Astrocyte (in vitro differentiated cells and primary cell): Measurements from ENCODE around the gene TMEM203. TPM values are rescaled to one million over a fixed set of nuclear protein-coding genes. Genes with fewer than 3 reads are reported as not detected.

Experiments
- DNase-seq: peaks from one replicate; pipeline ENCODE4 v3.0.0-alpha.2; 2010; ENCODE audit warnings: low read depth
- FAIRE-seq: peaks from 2 replicates; lab custom pipeline; 2011; peaks lifted over from hg19 to GRCh38; lab: Jason Lieb, UNC
- H2AFZ ChIP-seq: 2 replicates; pipeline ENCODE4 v1.6.0; 2012; ENCODE audit warnings: low read depth, low read length, inconsistent platforms
- H3K27ac ChIP-seq: 2 replicates; pipeline ENCODE4 v1.5.1; 2011; ENCODE audit warnings: low read depth, low read length, inconsistent platforms
- H3K27me3 ChIP-seq: 2 replicates; pipeline ENCODE4 v1.6.0; 2011; ENCODE audit warnings: low read length, inconsistent platforms; ENCODE audit not compliant: insufficient read depth
- H3K36me3 ChIP-seq: 2 replicates; pipeline ENCODE4 v1.5.1; 2011; ENCODE audit warnings: low read length, inconsistent platforms; ENCODE audit not compliant: insufficient read depth
- H3K4me1 ChIP-seq: 2 replicates; pipeline ENCODE4 v1.5.1; 2011; ENCODE audit warnings: low read length, inconsistent platforms; ENCODE audit not compliant: insufficient read depth
- H3K4me2 ChIP-seq: 2 replicates; pipeline ENCODE4 v1.6.0; 2012; ENCODE audit warnings: low read length, inconsistent platforms
- H3K4me3 ChIP-seq: 2 replicates; pipeline ENCODE4 v1.5.1; 2011; ENCODE audit warnings: low read depth, mild to moderate bottlenecking, low read length, inconsistent platforms; ENCODE audit not compliant: insufficient read depth
- H3K79me2 ChIP-seq: 2 replicates; pipeline ENCODE4 v1.6.0; 2012; ENCODE audit warnings: mild to moderate bottlenecking, low read length, inconsistent platforms; ENCODE audit not compliant: insufficient read depth
- H3K9ac ChIP-seq: 2 replicates; pipeline ENCODE4 v1.6.0; 2012; ENCODE audit warnings: mild to moderate bottlenecking, low read length, inconsistent platforms
- H3K9me3 ChIP-seq: 2 replicates; pipeline ENCODE4 v1.5.1; 2012; ENCODE audit warnings: low read depth, mild to moderate bottlenecking, low read length, inconsistent platforms; ENCODE audit not compliant: insufficient read depth
- H4K20me1 ChIP-seq: 2 replicates; pipeline ENCODE4 v1.6.0; 2012; ENCODE audit warnings: low read length, inconsistent platforms; ENCODE audit not compliant: insufficient read depth
- H3K27ac Mint-ChIP-seq: one replicate; pipeline ENCODE4 v1.8.0; 2021; ENCODE audit warnings: mild to moderate bottlenecking, mixed read lengths; ENCODE audit not compliant: unreplicated experiment
- H3K27me3 Mint-ChIP-seq: one replicate; pipeline ENCODE4 v1.8.0; 2021; ENCODE audit warnings: low read depth, mixed read lengths; ENCODE audit not compliant: unreplicated experiment
- H3K36me3 Mint-ChIP-seq: one replicate; pipeline ENCODE4 v1.8.0; 2021; ENCODE audit warnings: low read depth, mixed read lengths; ENCODE audit not compliant: unreplicated experiment
- H3K4me1 Mint-ChIP-seq: one replicate; pipeline ENCODE4 v1.8.0; 2021; ENCODE audit warnings: low read depth, mixed read lengths; ENCODE audit not compliant: unreplicated experiment
- H3K4me3 Mint-ChIP-seq: one replicate; pipeline ENCODE4 v1.8.0; 2021; ENCODE audit warnings: mild to moderate bottlenecking, moderate library complexity, mixed read lengths; ENCODE audit not compliant: unreplicated experiment
- H3K9me3 Mint-ChIP-seq: one replicate; pipeline ENCODE4 v1.8.0; 2021; ENCODE audit warnings: mild to moderate bottlenecking, mixed read lengths; ENCODE audit not compliant: unreplicated experiment
- CTCF ChIP-seq: IDR thresholded peaks from 2 replicates; pipeline ENCODE4 v1.5.1; 2011; ENCODE audit warnings: low read depth, mild to moderate bottlenecking, inconsistent platforms, low read length, moderate library complexity; ENCODE audit not compliant: insufficient read depth
- EZH2 ChIP-seq: IDR thresholded peaks from 2 replicates; pipeline ENCODE4 v1.6.1; 2012; ENCODE audit warnings: mild to moderate bottlenecking, low read length, inconsistent platforms; ENCODE audit not compliant: insufficient read depth
- total RNA-seq: library from RNA; stranded (reverse); gene quantifications from 2 replicates; pipeline ENCODE4 v1.2.1, GENCODE V29; 2021

The TMEM203 gene
- total RNA-seq, 1 donor from 2014 or later = 28.7 TPM

DNA sequence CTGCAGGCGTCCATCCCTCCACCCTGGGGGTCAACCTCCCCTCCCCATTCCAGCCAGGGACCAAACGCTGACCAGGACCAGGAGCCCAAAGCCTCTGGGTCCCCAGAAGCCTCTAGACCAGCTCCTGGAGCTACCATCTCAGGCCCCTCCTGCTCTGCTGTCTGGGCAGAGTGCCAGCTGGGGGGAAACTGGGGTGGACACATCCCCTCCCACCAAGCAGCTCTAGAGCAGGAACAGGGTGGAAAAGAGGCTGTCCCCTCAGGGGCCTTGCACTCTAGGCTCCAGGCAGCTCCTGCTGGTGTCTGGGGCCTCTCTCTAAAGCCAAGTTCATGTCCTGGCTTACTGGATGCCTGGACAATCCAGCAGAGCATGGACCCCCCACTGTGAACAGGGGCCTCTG, 12.6 kb downstream of the TMEM203 start:
- Histone ChIP-seq H3K9ac (no peak overlapping the region), H3K4me1 (peaks cover 11% of the 10 kb centered on the region), H3K27me3 (no peaks in the 10 kb centered on the region), H3K27ac (no peak overlapping the region), H3K4me3 (no peak overlapping the region), H4K20me1 (peaks cover 79% of the 10 kb centered on the region), H3K9me3 (no peaks in the 10 kb centered on the region), H3K36me3 (no peaks in the 10 kb centered on the region), H3K79me2 (peaks cover 74% of the 10 kb centered on the region), H2AFZ (no peak overlapping the region), H3K4me2 (no peak overlapping the region)
- no peak for DNase-seq
- no peaks in the 10 kb centered on the region for H3K36me3 Mint-ChIP-seq
- no peaks in the 10 kb centered on the region for H3K9me3 Mint-ChIP-seq
- no peak for TF ChIP-seq EZH2
- no peak for TF ChIP-seq CTCF
- H3K27ac Mint-ChIP-seq = no peak overlapping the region
- H3K4me3 Mint-ChIP-seq = no peak overlapping the region
- peaks cover 10% of the 10 kb centered on the region for H3K4me1 Mint-ChIP-seq
- no peaks in the 10 kb centered on the region for H3K27me3 Mint-ChIP-seq
- no peak for FAIRE-seq

DNA sequence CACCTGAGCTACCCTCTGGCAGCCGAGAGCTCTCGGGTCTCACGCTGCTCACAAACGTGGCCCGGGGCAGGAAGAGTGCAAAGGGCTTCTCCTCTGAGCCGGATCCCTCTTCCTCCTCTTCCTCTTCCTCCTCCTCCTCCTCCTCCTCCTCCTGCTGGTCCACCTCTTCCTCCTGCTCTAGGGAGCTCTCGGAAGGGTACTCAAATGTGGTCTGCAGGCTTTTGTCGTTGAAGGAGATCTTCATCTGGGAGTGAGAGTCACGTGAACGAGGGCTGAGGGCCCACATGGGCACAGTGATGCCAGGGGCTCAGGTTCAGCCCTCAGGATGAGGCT, 13.0 kb downstream of the TMEM203 start:
- TF ChIP-seq EZH2 = no peak
- no peak for TF ChIP-seq CTCF
- Mint-ChIP-seq H3K27me3 (no peaks in the 10 kb centered on the region), H3K27ac (no peak overlapping the region), H3K4me3 (no peak overlapping the region), H3K9me3 (no peaks in the 10 kb centered on the region), H3K36me3 (no peaks in the 10 kb centered on the region), H3K4me1 (peaks cover 13% of the 10 kb centered on the region)
- Histone ChIP-seq H3K4me1 (peaks cover 16% of the 10 kb centered on the region), H3K4me2 (no peak overlapping the region), H3K27me3 (no peaks in the 10 kb centered on the region), H2AFZ (no peak overlapping the region), H3K79me2 (peaks cover 74% of the 10 kb centered on the region), H3K36me3 (no peaks in the 10 kb centered on the region), H4K20me1 (peaks cover 77% of the 10 kb centered on the region), H3K27ac (no peak overlapping the region), H3K9ac (no peak overlapping the region), H3K9me3 (no peaks in the 10 kb centered on the region), H3K4me3 (no peak overlapping the region)
- DNase-seq (no peak), FAIRE-seq (no peak)

GRCh38 chr9:137191691-137192447, 13.6 kb downstream of the TMEM203 start:
- FAIRE-seq (no peak), DNase-seq (no peak)
- no peak for TF ChIP-seq EZH2
- no peak for TF ChIP-seq CTCF
- Histone ChIP-seq H3K4me1 (peaks cover 19% of the 10 kb centered on the region), H3K4me3 (no peak overlapping the region), H3K27me3 (no peaks in the 10 kb centered on the region), H3K79me2 (peaks cover 76% of the 10 kb centered on the region), H3K9me3 (no peaks in the 10 kb centered on the region), H4K20me1 (peaks cover 78% of the 10 kb centered on the region), H2AFZ (no peak overlapping the region), H3K27ac (no peak overlapping the region), H3K36me3 (no peaks in the 10 kb centered on the region), H3K4me2 (no peak overlapping the region), H3K9ac (no peak overlapping the region)
- Mint-ChIP-seq H3K4me1 (peaks cover 14% of the 10 kb centered on the region), H3K27ac (no peak overlapping the region), H3K27me3 (no peaks in the 10 kb centered on the region), H3K9me3 (no peaks in the 10 kb centered on the region), H3K4me3 (no peak overlapping the region), H3K36me3 (peaks cover under 1% of the 10 kb centered on the region)
